ENCODE data around the gene ATP2B1.

DNA sequence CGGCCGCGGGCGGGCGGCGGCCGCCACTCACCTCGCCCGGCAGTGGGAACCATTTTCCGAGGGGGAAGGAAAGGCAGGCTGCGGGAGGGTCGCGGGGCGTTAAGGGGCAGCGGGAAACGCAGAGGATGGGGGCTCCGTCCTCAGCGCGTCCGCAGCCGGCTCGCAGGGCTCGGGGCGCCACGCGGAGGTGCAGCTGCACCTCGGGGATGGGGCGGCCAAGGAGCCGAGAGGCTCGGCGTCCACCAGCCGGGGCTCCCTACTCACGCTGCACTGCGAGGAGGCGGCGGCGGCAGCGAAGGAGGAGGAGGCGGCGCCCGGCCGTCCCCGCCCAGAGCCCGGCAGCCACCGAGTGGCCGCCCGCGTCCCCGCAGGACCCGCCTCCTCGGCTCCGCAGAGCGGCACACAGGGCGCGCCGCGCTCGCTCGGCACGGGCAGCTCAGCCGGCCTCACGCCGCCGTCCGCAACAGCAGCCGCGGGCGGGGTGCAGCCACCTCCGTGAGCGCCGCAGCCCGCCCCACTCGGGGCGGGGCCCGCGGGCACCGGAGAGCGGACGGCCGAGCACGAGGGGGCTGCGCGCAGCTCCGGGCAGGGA is at the start of gene ATP2B1:
- TF ChIP-seq, protein P1, sequence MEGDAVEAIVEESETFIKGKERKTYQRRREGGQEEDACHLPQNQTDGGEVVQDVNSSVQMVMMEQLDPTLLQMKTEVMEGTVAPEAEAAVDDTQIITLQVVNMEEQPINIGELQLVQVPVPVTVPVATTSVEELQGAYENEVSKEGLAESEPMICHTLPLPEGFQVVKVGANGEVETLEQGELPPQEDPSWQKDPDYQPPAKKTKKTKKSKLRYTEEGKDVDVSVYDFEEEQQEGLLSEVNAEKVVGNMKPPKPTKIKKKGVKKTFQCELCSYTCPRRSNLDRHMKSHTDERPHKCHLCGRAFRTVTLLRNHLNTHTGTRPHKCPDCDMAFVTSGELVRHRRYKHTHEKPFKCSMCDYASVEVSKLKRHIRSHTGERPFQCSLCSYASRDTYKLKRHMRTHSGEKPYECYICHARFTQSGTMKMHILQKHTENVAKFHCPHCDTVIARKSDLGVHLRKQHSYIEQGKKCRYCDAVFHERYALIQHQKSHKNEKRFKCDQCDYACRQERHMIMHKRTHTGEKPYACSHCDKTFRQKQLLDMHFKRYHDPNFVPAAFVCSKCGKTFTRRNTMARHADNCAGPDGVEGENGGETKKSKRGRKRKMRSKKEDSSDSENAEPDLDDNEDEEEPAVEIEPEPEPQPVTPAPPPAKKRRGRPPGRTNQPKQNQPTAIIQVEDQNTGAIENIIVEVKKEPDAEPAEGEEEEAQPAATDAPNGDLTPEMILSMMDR (IDR thresholded peaks at IDR 0.05) = peak in 1 of 2 donors; percentile 26
- TF ChIP-seq POLR2A (IDR thresholded peaks at IDR 0.05) (peak; percentile 80 to 92), POLR2AphosphoS5 (IDR thresholded peaks at IDR 0.05) (peak in 2 of 3 donors; percentile 65 to 66)

Measured in suprapubic skin (tissue), 4 donors.